Stimulated activated CD8-positive, alpha-beta memory T cell treated with anti-CD3 and anti-CD28 coated beads, Interleukin-15, amount 100 ng/mL, for 48 hours (primary cell): Measurements from ENCODE around the gene ZHX3.

Experiments used
- DNase-seq, 2 donors: peaks; one replicate each; pipeline ENCODE4 v3.0.0-alpha.2; 2020; ENCODE audit warnings: low read depth in 2 of 2

The ZHX3 gene

GRCh38 chr20:41299899-41300298, 17.6 kb downstream of the ZHX3 start:
- no peak for DNase-seq

- no peak for DNase-seq
Measured at GRCh38 chr20:41293269-41294037, 24.1 kb downstream of the ZHX3 start.

- DNase-seq = no peak
Measured at GRCh38 chr20:41290804-41291389, 26.6 kb downstream of the ZHX3 start.

- no peak for DNase-seq
Measured at GRCh38 chr20:41287327-41287726, 30.2 kb downstream of the ZHX3 start.

GRCh38 chr20:41286240-41286851, 31.2 kb downstream of the ZHX3 start:
- DNase-seq = no peak

- no peak for DNase-seq
Measured at GRCh38 chr20:41279546-41280225, 37.8 kb downstream of the ZHX3 start.

GRCh38 chr20:41278936-41279335, 38.6 kb downstream of the ZHX3 start:
- DNase-seq = no peak

- DNase-seq = no peak
Measured at GRCh38 chr20:41277049-41277448, 40.5 kb downstream of the ZHX3 start.

- DNase-seq = no peak
Measured at GRCh38 chr20:41276317-41276751, 41.2 kb downstream of the ZHX3 start.

- DNase-seq = no peak
Measured at GRCh38 chr20:41275301-41275731, 42.2 kb downstream of the ZHX3 start.

GRCh38 chr20:41274152-41274551, 43.4 kb downstream of the ZHX3 start:
- no peak for DNase-seq

GRCh38 chr20:41273445-41273844, 44.1 kb downstream of the ZHX3 start:
- DNase-seq = no peak

- no peak for DNase-seq
Measured at GRCh38 chr20:41272339-41272738, 45.2 kb downstream of the ZHX3 start.

GRCh38 chr20:41268917-41269652, 48.4 kb downstream of the ZHX3 start:
- DNase-seq = no peak

- DNase-seq = no peak
Measured at GRCh38 chr20:41268402-41268801, 49.1 kb downstream of the ZHX3 start.

- DNase-seq = no peak
Measured at GRCh38 chr20:41265938-41266337, 51.6 kb downstream of the ZHX3 start.

- DNase-seq = no peak
Measured at GRCh38 chr20:41264819-41265218, 52.7 kb downstream of the ZHX3 start.

GRCh38 chr20:41261790-41262717, 55.5 kb downstream of the ZHX3 start:
- no peak for DNase-seq

- no peak for DNase-seq
Measured at GRCh38 chr20:41261260-41261659, 56.3 kb downstream of the ZHX3 start.

- no peak for DNase-seq
Measured at GRCh38 chr20:41260734-41261220, 56.8 kb downstream of the ZHX3 start.
